Uterus (tissue), 4 donors: Measurements from ENCODE around the gene MYL6B. TPM values are rescaled to one million over a fixed set of nuclear protein-coding genes. Genes with fewer than 3 reads are reported as not detected.
"Not testable (repeated sequence)": the region's sequence is repeated elsewhere in the genome, so short reads cannot be mapped to it uniquely, and the experiment has no call there.

Experiments
- DNase-seq, 2 donors: peaks; one replicate each; pipeline ENCODE4 v3.0.0-alpha.2; 2019 to 2020
- H3K27ac ChIP-seq, 2 donors: fragments of 200-600 bp; sonication (generic); 1 replicate in 1 of 2; 2 replicates in 1 of 2; pipeline ENCODE4 v1.5.1; 2016 to 2018
- H3K27me3 ChIP-seq, 2 donors: fragments of 200-600 bp; sonication (generic); one replicate each; pipeline ENCODE4 v1.5.1; 2018 to 2019; ENCODE audit warnings: control low read depth in 1 of 2
- H3K36me3 ChIP-seq, 2 donors: fragments of 200-600 bp; sonication (generic); one replicate each; pipeline ENCODE4 v1.5.1; 2019; ENCODE audit warnings: control low read depth in 1 of 2
- H3K4me1 ChIP-seq, 2 donors: fragments of 200-600 bp; sonication (generic); one replicate each; pipeline ENCODE4 v1.5.1; 2018 to 2019; ENCODE audit warnings: control low read depth in 1 of 2
- H3K4me3 ChIP-seq, 2 donors: fragments of 200-600 bp; sonication (generic); 1 replicate in 1 of 2; 2 replicates in 1 of 2; pipeline ENCODE4 v1.5.1; 2018 to 2019; ENCODE audit warnings: mild to moderate bottlenecking in 1 of 2
- H3K9me3 ChIP-seq, 2 donors: fragments of 200-600 bp; sonication (generic); one replicate each; pipeline ENCODE4 v1.5.1; 2019; ENCODE audit warnings: control low read depth in 1 of 2
- CTCF ChIP-seq, 4 experiments: fragments of 200-600 bp in 2 of 4; fragments of 450-650 bp in 2 of 4; sonication (generic) in 2 of 4; IDR thresholded peaks; one replicate each; pipeline ENCODE4 v1.5.1; 2016 to 2019; ENCODE audit warnings: antibody characterized with exemption in 4 of 4, mild to moderate bottlenecking in 2 of 4, moderate library complexity in 1 of 4
- POLR2A ChIP-seq, 2 donors: fragments of 450-650 bp; IDR thresholded peaks; one replicate each; pipeline ENCODE4 v1.6.1; 2016; ENCODE audit warnings: antibody characterized with exemption in 2 of 2, mild to moderate bottlenecking in 1 of 2, moderate library complexity in 1 of 2
- intact Hi-C: fragments of 100-400 bp; cut with DNase I; formaldehyde crosslinking; loops from one replicate; pipeline ENCODE4 v1.15.1; 2023; ENCODE audit warnings: low total_unique reads
- total RNA-seq, 4 donors: library from RNA; depleted of rRNA in 3 of 4; stranded (reverse); fragments of >200 nt in 3 of 4; gene quantifications; one replicate each; pipeline versions ENCODE4 v1.1.0 to v1.2.4, GENCODE V29; 2014 to 2023
- donor health status: DM: yes; HTN: yes; CAD: no.

Gene MYL6B
- total RNA-seq, 4 donors from 2014 or later, result 6.7 to 57.5 (median 27.0) TPM

GRCh38 chr12:56114084-56114483, 38.3 kb upstream of the MYL6B start:
- H3K27me3 ChIP-seq, result no peaks in the 10 kb centered on the region
- H3K4me3 ChIP-seq, result no peak overlapping the region
- intact Hi-C loops, result no loop called here
- peaks cover 3 to 6% of the 10 kb centered on the region in 2 donors for H3K4me1 ChIP-seq
- no peak overlapping the region for H3K27ac ChIP-seq
- DNase-seq, result no peak
- TF ChIP-seq CTCF (IDR thresholded peaks at IDR 0.05) (no peak), POLR2A (IDR thresholded peaks at IDR 0.05) (no peak)
- H3K36me3 ChIP-seq, result no peaks in the 10 kb centered on the region
- H3K9me3 ChIP-seq, result no peaks in the 10 kb centered on the region

DNA sequence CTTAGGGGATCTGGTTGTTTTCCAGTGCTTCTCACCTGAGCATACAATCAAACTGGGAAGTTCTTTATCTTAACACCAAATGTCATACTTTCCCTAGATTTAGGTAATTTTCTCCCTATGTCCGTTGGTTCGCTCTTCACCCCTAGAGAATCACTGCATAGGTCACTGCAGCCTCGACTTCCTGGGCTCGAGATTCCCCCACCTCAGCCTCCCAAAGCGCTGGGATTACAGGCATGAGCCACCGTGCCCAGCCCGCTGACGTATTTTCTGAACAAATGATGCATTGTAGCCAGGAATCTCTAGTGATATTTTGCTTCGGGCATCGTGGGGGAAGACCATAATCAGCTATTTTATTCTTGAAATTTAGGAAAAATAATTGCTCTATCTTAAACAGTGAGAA, 37.1 kb upstream of the MYL6B start:
- Histone ChIP-seq H3K4me1 (peaks cover 5 to 12% of the 10 kb centered on the region in 2 donors), H3K27ac (peak overlapping the region; percentile 98), H3K4me3 (peak overlapping the region; percentile 61 to 77), H3K9me3 (no peaks in the 10 kb centered on the region), H3K27me3 (no peaks in the 10 kb centered on the region), H3K36me3 (no peaks in the 10 kb centered on the region)
- DNase-seq, result no peak
- intact Hi-C loops, result loop anchor here (5.0 kb wide), 1 partner anchor 107 kb away; the partner anchor contains the start of genes NABP2 and RNF41
- TF ChIP-seq POLR2A (IDR thresholded peaks at IDR 0.05) (no peak), CTCF (IDR thresholded peaks at IDR 0.05) (no peak)

DNA sequence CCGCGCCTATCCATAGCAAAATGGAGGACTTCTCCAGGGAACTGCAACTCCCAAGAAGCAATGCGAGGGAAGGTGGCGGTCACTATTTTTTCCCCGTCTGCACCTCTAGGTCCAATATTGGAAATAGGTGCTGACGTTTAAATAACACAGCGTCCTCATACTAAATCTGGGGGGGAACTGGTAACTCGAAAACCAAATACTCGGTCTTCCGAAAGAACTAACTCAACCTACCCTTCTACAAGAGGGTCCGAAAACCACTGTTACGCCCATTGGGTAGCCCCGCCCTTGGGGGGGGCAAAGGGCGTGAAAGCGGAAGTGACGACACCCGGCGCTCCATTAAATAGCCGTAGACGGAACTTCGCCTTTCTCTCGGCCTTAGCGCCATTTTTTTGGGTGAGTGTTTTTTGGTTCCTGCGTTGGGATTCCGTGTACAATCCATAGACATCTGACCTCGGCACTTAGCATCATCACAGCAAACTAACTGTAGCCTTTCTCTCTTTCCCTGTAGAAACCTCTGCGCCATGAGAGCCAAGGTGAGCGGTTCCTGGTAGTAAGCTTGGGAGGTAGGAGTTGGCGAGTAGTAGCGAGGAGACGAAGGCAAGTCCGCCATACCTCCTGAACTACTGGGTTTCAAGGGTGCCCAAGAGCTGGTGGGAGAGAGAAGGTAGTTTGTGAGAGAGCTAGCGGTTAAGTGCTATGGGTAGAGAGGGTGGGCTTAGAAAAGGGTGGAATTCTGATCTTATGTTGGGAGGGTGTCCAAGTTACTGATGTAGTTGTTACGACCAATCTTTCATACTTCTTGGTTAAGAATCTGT, 35.9 kb upstream of the MYL6B start, which contains the start of gene RPL41:
TSS of gene RPL41 (plus strand) at position 367 of the 815 bp plus-strand sequence.
- intact Hi-C loops, result loop anchor here (5.0 kb wide), 1 partner anchor 106 kb away; the partner anchor contains the start of genes NABP2 and RNF41
- DNase-seq, result peak; percentile 95 to 97
- Histone ChIP-seq H3K36me3 (no peaks in the 10 kb centered on the region), H3K27me3 (no peaks in the 10 kb centered on the region), H3K4me1 (peaks cover 5 to 14% of the 10 kb centered on the region in 2 donors), H3K9me3 (no peaks in the 10 kb centered on the region), H3K27ac (peak within 1 kb of the TSS; percentile 98), H3K4me3 (peak within 1 kb of the TSS; percentile 61 to 77)
- peak in 1 of 4 experiments; percentile 41 for TF ChIP-seq CTCF (IDR thresholded peaks at IDR 0.05)
- peak; percentile 96 to 98 for TF ChIP-seq POLR2A (IDR thresholded peaks at IDR 0.05)

DNA sequence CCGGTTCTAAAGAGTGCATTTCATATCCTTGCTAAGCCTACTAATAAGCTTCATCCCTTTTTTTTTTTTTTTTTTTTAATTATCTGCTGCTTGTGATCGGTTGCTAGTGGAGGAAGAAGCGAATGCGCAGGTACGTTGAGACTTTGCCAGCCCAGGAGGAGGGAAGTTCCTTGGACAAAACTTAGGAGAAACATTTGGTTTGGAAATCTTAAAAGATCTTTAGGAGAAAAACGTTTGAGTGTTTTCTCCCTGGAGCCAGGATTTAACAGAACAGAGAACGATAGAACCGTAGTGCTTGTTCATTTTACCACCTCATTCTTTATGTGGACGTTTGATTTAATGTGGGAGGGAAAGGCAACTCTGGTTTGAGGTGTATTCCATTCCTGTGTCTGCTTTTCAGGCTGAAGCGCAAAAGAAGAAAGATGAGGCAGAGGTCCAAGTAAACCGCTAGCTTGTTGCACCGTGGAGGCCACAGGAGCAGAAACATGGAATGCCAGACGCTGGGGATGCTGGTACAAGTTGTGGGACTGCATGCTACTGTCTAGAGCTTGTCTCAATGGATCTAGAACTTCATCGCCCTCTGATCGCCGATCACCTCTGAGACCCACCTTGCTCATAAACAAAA, 35.2 kb upstream of the MYL6B start:
- H3K4me1 ChIP-seq, result peaks cover 5 to 14% of the 10 kb centered on the region in 2 donors
- H3K4me3 ChIP-seq, result peak overlapping the region; percentile 61 to 77
- H3K9me3 ChIP-seq, DNase-seq, H3K36me3 ChIP-seq, H3K27me3 ChIP-seq: not testable (repeated sequence)
- peak overlapping the region; percentile 98 for H3K27ac ChIP-seq
- intact Hi-C loops, result loop anchor here (5.0 kb wide), 1 partner anchor 105 kb away; the partner anchor contains the start of genes NABP2 and RNF41

- Histone ChIP-seq H3K27me3 (no peaks in the 10 kb centered on the region), H3K4me3 (peak within 1 kb of the TSS; percentile 89 to 91), H3K36me3 (no peaks in the 10 kb centered on the region), H3K27ac (peak within 1 kb of the TSS; percentile 98), H3K9me3 (no peaks in the 10 kb centered on the region), H3K4me1 (peaks cover 5 to 14% of the 10 kb centered on the region in 2 donors)
- intact Hi-C loops, result loop anchor here (5.0 kb wide), 1 partner anchor 104 kb away; the partner anchor contains the start of genes NABP2 and RNF41
- DNase-seq, result peak; percentile 97 to 99
- TF ChIP-seq POLR2A (IDR thresholded peaks at IDR 0.05), result peak; percentile 95
- peak; percentile 48 to 77 (median 64) for TF ChIP-seq CTCF (IDR thresholded peaks at IDR 0.05)
These were observed 34.4 kb upstream of the MYL6B start, which contains the start of gene ZC3H10 for GRCh38 chr12:56117778-56118687. TSS of gene ZC3H10 (plus strand) at chr12:56118266. CDS start at chr12:56120563, 2,297 bp downstream.
